IMR-90 (cell line): ENCODE data around the gene ERH. TPM values are rescaled to one million over a fixed set of nuclear protein-coding genes. Genes with fewer than 3 reads are reported as not detected.
A peak's percentile ranks its signal among the peaks of the same experiment; 100 is the strongest.

Experiments used
- ATAC-seq: fragments of 200-7000 bp; cut with Tn5 transposase; 2 replicates; pipeline ENCODE4 v1.9.1; 2020; ENCODE audit warnings: low read depth, mild to moderate bottlenecking, moderate library complexity
- BruUV-seq: library from RNA; stranded (reverse); fragments of 400-500 nt; replicated peaks from 2 replicates; lab custom pipeline; 2021; lab: Mats Ljungman, UMichigan
- CTCF ChIA-PET: fragments of 300-600 bp; formaldehyde crosslinking; extraction: SDS; loops from one replicate; lab custom pipeline; 2021; ENCODE audit warnings: antibody characterized with exemption; lab: Yijun Ruan, JAX
- POLR2A ChIA-PET: fragments of 300-600 bp; sonication (Branson Sonifier 250); formaldehyde crosslinking; loops from one replicate; lab custom pipeline; 2022; ENCODE audit warnings: antibody characterized with exemption; ENCODE audit not compliant: unreplicated experiment; lab: Charles Lee
- DNase-seq: peaks from one replicate; pipeline ENCODE4 v3.0.0; 2013
- H2AFZ ChIP-seq: replicated peaks from 2 replicates; pipeline ENCODE3; 2013; ENCODE audit warnings: low read length, mild to moderate bottlenecking; ENCODE audit not compliant: poor library complexity
- H2AK5ac ChIP-seq: 2 replicates; pipeline ENCODE4 v1.6.1; 2013; ENCODE audit warnings: low read depth, low read length, inconsistent platforms
- H2AK9ac ChIP-seq: replicated peaks from 2 replicates; pipeline ENCODE3; 2013; ENCODE audit warnings: mild to moderate bottlenecking, low read depth, low read length, moderate library complexity; ENCODE audit not compliant: poor library complexity
- H2BK120ac ChIP-seq: 2 replicates; pipeline ENCODE4 v1.6.1; 2013; ENCODE audit warnings: low read depth, low read length, inconsistent platforms
- H2BK15ac ChIP-seq: 3 replicates; pipeline ENCODE4 v1.6.1; 2013; ENCODE audit warnings: low read depth, low read length, inconsistent platforms
- H2BK20ac ChIP-seq: 2 replicates; pipeline ENCODE4 v1.6.1; 2013; ENCODE audit warnings: low read depth, mild to moderate bottlenecking, inconsistent platforms, low read length, moderate library complexity
- H2BK5ac ChIP-seq: 2 replicates; pipeline ENCODE4 v1.6.1; 2013; ENCODE audit warnings: mild to moderate bottlenecking, low read depth, low read length, inconsistent platforms; ENCODE audit not compliant: poor library complexity, severe bottlenecking
- H3K14ac ChIP-seq: replicated peaks from 2 replicates; pipeline ENCODE4 v1.6.1; 2013; ENCODE audit warnings: low read depth, low read length, inconsistent platforms
- H3K18ac ChIP-seq: 2 replicates; pipeline ENCODE4 v1.6.1; 2013; ENCODE audit warnings: low read depth, low read length, control low read depth
- H3K23ac ChIP-seq: 2 replicates; pipeline ENCODE4 v1.6.1; 2013; ENCODE audit warnings: low read depth, low read length, inconsistent platforms
- H3K27ac ChIP-seq: 2 replicates; pipeline ENCODE4 v1.5.1; 2013; ENCODE audit warnings: mild to moderate bottlenecking, control low read depth, low read length; ENCODE audit not compliant: insufficient read depth
- H3K27me3 ChIP-seq: 2 replicates; pipeline ENCODE4 v1.6.1; 2013; ENCODE audit warnings: low read length; ENCODE audit not compliant: control insufficient read depth, insufficient read depth
- H3K36me3 ChIP-seq: 2 replicates; pipeline ENCODE4 v1.6.1; 2013; ENCODE audit warnings: low read length, mixed read lengths; ENCODE audit not compliant: control insufficient read depth, insufficient read depth
- H3K4ac ChIP-seq: 2 replicates; pipeline ENCODE4 v1.6.1; 2013; ENCODE audit warnings: low read depth, low read length, inconsistent platforms
- H3K4me1 ChIP-seq: 2 replicates; pipeline ENCODE4 v1.6.1; 2013; ENCODE audit warnings: low read length, mixed read lengths; ENCODE audit not compliant: control insufficient read depth, insufficient read depth
- H3K4me2 ChIP-seq: 2 replicates; pipeline ENCODE4 v1.6.1; 2013; ENCODE audit warnings: low read depth, mild to moderate bottlenecking, control low read depth, low read length, moderate library complexity
- H3K4me3 ChIP-seq: 2 replicates; pipeline ENCODE4 v1.5.1; 2013; ENCODE audit warnings: low read depth, mild to moderate bottlenecking, control low read depth, low read length, moderate library complexity; ENCODE audit not compliant: insufficient read depth
- H3K56ac ChIP-seq: 2 replicates; pipeline ENCODE4 v1.6.1; 2013; ENCODE audit warnings: low read length, inconsistent platforms; ENCODE audit not compliant: insufficient read depth; ENCODE audit errors: extremely low read depth
- H3K79me1 ChIP-seq, 2 experiments: 2 replicates each; pipeline ENCODE4 v1.6.1; 2013; ENCODE audit warnings: low read length in 2 of 2, inconsistent platforms in 1 of 2, low read depth in 1 of 2
- H3K9ac ChIP-seq: 2 replicates; pipeline ENCODE4 v1.6.1; 2013; ENCODE audit warnings: low read depth, low read length, control low read depth
- H3K9me1 ChIP-seq: 2 replicates; pipeline ENCODE4 v1.6.1; 2013; ENCODE audit warnings: low read length, inconsistent platforms; ENCODE audit not compliant: insufficient read depth
- H3K9me3 ChIP-seq: 2 replicates; pipeline ENCODE4 v1.6.1; 2013; ENCODE audit warnings: low read length; ENCODE audit not compliant: control insufficient read depth, insufficient read depth
- H4K20me1 ChIP-seq: 2 replicates; pipeline ENCODE4 v1.6.1; 2013; ENCODE audit warnings: low read length, inconsistent platforms; ENCODE audit not compliant: insufficient read depth
- H4K5ac ChIP-seq: 2 replicates; pipeline ENCODE4 v1.6.1; 2013; ENCODE audit warnings: mild to moderate bottlenecking, low read depth, low read length, control low read depth
- H4K8ac ChIP-seq, 2 experiments: 2 replicates each; pipeline ENCODE4 v1.6.1; 2013; ENCODE audit warnings: low read depth in 2 of 2, low read length in 2 of 2, control low read depth in 1 of 2, inconsistent platforms in 1 of 2
- H4K91ac ChIP-seq: 2 replicates; pipeline ENCODE4 v1.6.1; 2013; ENCODE audit warnings: low read depth, low read length, inconsistent platforms; ENCODE audit not compliant: insufficient read depth
- BHLHE40 ChIP-seq: fragments of 150-350 bp; IDR thresholded peaks from 2 replicates; pipeline ENCODE4 v1.6.1; 2016; ENCODE audit warnings: mild to moderate bottlenecking, low read depth, low read length
- FOS ChIP-seq: fragments of 150-350 bp; IDR thresholded peaks from 2 replicates; pipeline ENCODE4 v1.6.1; 2016; ENCODE audit warnings: low read depth, low read length
- MAFK ChIP-seq: IDR thresholded peaks from 2 replicates; pipeline ENCODE4 v1.6.1; 2012; ENCODE audit warnings: low read depth, low read length, improper control_type of control experiment
- MAZ ChIP-seq: IDR thresholded peaks from 2 replicates; pipeline ENCODE4 v1.6.1; 2012; ENCODE audit warnings: low read depth, mild to moderate bottlenecking, low read length, improper control_type of control experiment, moderate library complexity, borderline replicate concordance
- NFE2L2 ChIP-seq: fragments of 150-350 bp; IDR thresholded peaks from 2 replicates; pipeline ENCODE4 v1.6.1; 2016; ENCODE audit warnings: low read depth, mild to moderate bottlenecking, low read length
- RAD21 ChIP-seq: IDR thresholded peaks from 2 replicates; pipeline ENCODE4 v1.6.1; 2012; ENCODE audit warnings: low read length, improper control_type of control experiment
- WGBS, 2 experiments: methylation state at CpG; one replicate each; pipeline versions ENCODE4 v1.1.5 to v1.1.7; 2013; ENCODE audit warnings: missing lambda C conversion rate in 2 of 2; ENCODE audit not compliant: insufficient read length in 1 of 2; ENCODE audit errors: extremely low coverage in 2 of 2; 5-methylcytosine and 5-hydroxymethylcytosine counted together
- dilution Hi-C: fragments of 300-500 bp; cut with HindIII; formaldehyde crosslinking; loops from one replicate; pipeline ENCODE4 v1.14.3; 2018; ENCODE audit warnings: low sequenced_read_pairs; ENCODE audit not compliant: unreplicated experiment
- in situ Hi-C: fragments of 300-500 bp; cut with MboI; formaldehyde crosslinking; loops from 3 replicates; pipeline ENCODE4 v1.14.3; 2019; ENCODE audit warnings: low sequenced_read_pairs, inconsistent platforms, mixed read lengths
- intact Hi-C: fragments of 100-400 bp; cut with micrococcal nuclease; formaldehyde crosslinking; loops from 2 replicates; pipeline ENCODE4 v1.10.0; 2022
- polyA plus RNA-seq, 3 experiments: library from polyadenylated mRNA; depleted of rRNA; stranded (reverse); fragments of >200 nt; gene quantifications; 2 replicates each; pipeline ENCODE4 v1.2.3, GENCODE V29; 2012; ENCODE audit warnings: low replicate concordance in 1 of 3
- total RNA-seq: library from RNA; depleted of rRNA; stranded (reverse); fragments of >200 nt; gene quantifications from 2 replicates; pipeline ENCODE4 v1.2.3, GENCODE V29; 2012
- TF ChIP-seq, protein P1 (sequence below): fragments of 150-350 bp; IDR thresholded peaks from 2 replicates; pipeline ENCODE4 v1.6.1; 2016; ENCODE audit warnings: low read depth, mild to moderate bottlenecking, low read length, moderate library complexity, borderline replicate concordance
- TF ChIP-seq, protein P2 (sequence below): fragments of 150-350 bp; IDR thresholded peaks from 2 replicates; pipeline ENCODE4 v1.6.1; 2017; ENCODE audit warnings: mild to moderate bottlenecking, antibody characterized with exemption, low read length, low read depth

Gene ERH
- total and polyA plus RNA-seq, 2 of the 4 experiments (the other 2 are of a cell fraction) = 64.2 to 150 TPM

DNA sequence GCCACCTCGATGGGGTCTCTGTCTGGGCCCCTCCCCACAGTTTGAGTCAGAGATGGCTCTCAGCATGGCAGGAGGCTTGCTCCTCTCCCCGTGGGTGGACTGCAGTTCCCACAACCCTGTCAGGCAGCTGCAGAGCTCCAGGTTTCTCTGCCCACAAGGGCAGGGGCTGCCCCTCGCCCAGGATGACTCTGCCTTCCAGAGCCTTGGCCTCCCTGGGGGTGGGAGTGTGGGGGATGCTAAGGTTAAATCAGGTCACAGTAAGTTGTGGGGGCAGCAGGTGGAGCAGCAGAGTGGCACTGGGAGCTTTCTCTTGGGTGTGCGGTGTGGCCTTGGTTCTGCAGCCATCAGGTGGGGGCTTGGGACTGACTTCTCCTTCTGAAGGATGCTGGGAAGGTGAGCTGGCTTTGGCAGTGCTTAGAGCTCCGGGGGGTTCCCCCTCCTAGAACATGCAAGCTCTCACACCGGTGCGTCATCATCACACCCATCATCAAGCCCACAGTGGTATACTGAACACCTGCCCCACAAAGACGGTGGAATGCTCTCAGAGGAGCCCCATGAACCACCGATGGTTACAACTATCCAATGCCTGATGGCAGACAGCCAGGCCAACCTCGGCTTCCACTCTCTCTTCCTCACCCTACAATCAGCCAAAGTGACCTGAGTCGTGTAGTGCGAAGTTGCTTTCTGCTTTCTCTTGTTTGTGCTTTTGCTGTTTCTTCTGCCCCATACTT is 39.7 kb downstream of the ERH start:
- ChIA-PET POLR2A (no interaction called here), CTCF (no interaction called here)
- intact Hi-C loops (no loop called here), in situ Hi-C loops (loop anchor here (5.0 kb wide), 1 partner anchor 106 kb away; no protein-coding TSS in a partner anchor), dilution Hi-C loops (no loop called here)
- no peak overlapping the region for H3K4me3 ChIP-seq
- no peak overlapping the region for H3K14ac ChIP-seq
- H3K9me1 ChIP-seq = no peaks in the 10 kb centered on the region
- H3K9ac ChIP-seq = no peak overlapping the region
- no peaks in the 10 kb centered on the region for H3K79me1 ChIP-seq
- DNase-seq (peak; percentile 6), ATAC-seq (no peak)
- H3K4me1 ChIP-seq = peaks cover 7% of the 10 kb centered on the region
- H3K4ac ChIP-seq = no peak overlapping the region
- no peak overlapping the region for H2BK5ac ChIP-seq
- no peaks in the 10 kb centered on the region for H3K9me3 ChIP-seq
- H2AFZ ChIP-seq = peak overlapping the region; percentile 11
- H2BK20ac ChIP-seq = no peak overlapping the region
- no peaks in the 10 kb centered on the region for H4K20me1 ChIP-seq
- no peak overlapping the region for H3K4me2 ChIP-seq
- no peak overlapping the region for H2BK15ac ChIP-seq
- BruUV-seq = no TSS peak
- H3K23ac ChIP-seq = no peak overlapping the region
- WGBS, 2 experiments = 59% methylated on average over 3 of the region's 12 CpGs; no CpG with 5 or more reads in 1 of the 2 experiments
- no peak overlapping the region for H3K56ac ChIP-seq
- H3K27ac ChIP-seq = no peak overlapping the region
- no peak overlapping the region for H2BK120ac ChIP-seq
- TF ChIP-seq MAFK (no peak), NFE2L2 (no peak), MAZ (no peak), FOS (no peak), RAD21 (no peak), BHLHE40 (no peak)
- TF ChIP-seq, protein P1, sequence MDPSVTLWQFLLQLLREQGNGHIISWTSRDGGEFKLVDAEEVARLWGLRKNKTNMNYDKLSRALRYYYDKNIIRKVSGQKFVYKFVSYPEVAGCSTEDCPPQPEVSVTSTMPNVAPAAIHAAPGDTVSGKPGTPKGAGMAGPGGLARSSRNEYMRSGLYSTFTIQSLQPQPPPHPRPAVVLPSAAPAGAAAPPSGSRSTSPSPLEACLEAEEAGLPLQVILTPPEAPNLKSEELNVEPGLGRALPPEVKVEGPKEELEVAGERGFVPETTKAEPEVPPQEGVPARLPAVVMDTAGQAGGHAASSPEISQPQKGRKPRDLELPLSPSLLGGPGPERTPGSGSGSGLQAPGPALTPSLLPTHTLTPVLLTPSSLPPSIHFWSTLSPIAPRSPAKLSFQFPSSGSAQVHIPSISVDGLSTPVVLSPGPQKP = no peak
- TF ChIP-seq, protein P2, sequence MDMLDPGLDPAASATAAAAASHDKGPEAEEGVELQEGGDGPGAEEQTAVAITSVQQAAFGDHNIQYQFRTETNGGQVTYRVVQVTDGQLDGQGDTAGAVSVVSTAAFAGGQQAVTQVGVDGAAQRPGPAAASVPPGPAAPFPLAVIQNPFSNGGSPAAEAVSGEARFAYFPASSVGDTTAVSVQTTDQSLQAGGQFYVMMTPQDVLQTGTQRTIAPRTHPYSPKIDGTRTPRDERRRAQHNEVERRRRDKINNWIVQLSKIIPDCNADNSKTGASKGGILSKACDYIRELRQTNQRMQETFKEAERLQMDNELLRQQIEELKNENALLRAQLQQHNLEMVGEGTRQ = no peak
- no peak overlapping the region for H4K5ac ChIP-seq
- H2AK9ac ChIP-seq = no peak overlapping the region
- no peak overlapping the region for H2AK5ac ChIP-seq
- H4K8ac ChIP-seq = no peak overlapping the region
- no peaks in the 10 kb centered on the region for H3K36me3 ChIP-seq
- H4K91ac ChIP-seq = no peak overlapping the region
- peaks cover 4% of the 10 kb centered on the region for H3K27me3 ChIP-seq
- H3K18ac ChIP-seq = no peak overlapping the region
